Stomach (tissue), 9 donors: ENCODE data around the gene KIAA0040. TPM values are rescaled to one million over a fixed set of nuclear protein-coding genes. Genes with fewer than 3 reads are reported as not detected.
A peak's percentile ranks its signal among the peaks of the same experiment; 100 is the strongest.

Experiments used
- DNase-seq, 2 donors: peaks; one replicate each; pipeline versions ENCODE4 v3.0.0 to v3.0.0-alpha.2; 2013 to 2019
- H3K27ac ChIP-seq, 5 donors: fragments of 200-600 bp in 4 of 5; sonication (generic) in 4 of 5; one replicate each; pipeline ENCODE4 v1.5.1; 2013 to 2019; ENCODE audit warnings: mild to moderate bottlenecking in 1 of 5, moderate library complexity in 1 of 5
- H3K27me3 ChIP-seq, 3 donors: fragments of 200-600 bp; sonication (generic); one replicate each; pipeline ENCODE4 v1.5.1; 2017 to 2019; ENCODE audit warnings: mixed run types in 1 of 3
- H3K36me3 ChIP-seq, 4 donors: fragments of 200-600 bp; sonication (generic); 1 replicate in 3 of 4; 2 replicates in 1 of 4; pipeline ENCODE4 v1.5.1; 2016 to 2019
- H3K4me1 ChIP-seq, 4 donors: fragments of 200-600 bp; sonication (generic); one replicate each; pipeline ENCODE4 v1.5.1; 2016 to 2019
- H3K4me3 ChIP-seq, 4 donors: fragments of 200-600 bp; sonication (generic) in 3 of 4; one replicate each; pipeline ENCODE4 v1.5.1; 2016 to 2019; ENCODE audit warnings: mild to moderate bottlenecking in 1 of 4
- H3K9me3 ChIP-seq, 4 donors: fragments of 200-600 bp; sonication (generic); one replicate each; pipeline ENCODE4 v1.5.1; 2016 to 2019
- CTCF ChIP-seq, 7 experiments: fragments of 450-650 bp in 4 of 7; fragments of 200-600 bp in 3 of 7; sonication (generic) in 3 of 7; IDR thresholded peaks; one replicate each; pipeline ENCODE4 v1.5.1; 2016 to 2019; ENCODE audit warnings: antibody characterized with exemption in 7 of 7, control low read depth in 2 of 7, mild to moderate bottlenecking in 1 of 7
- EP300 ChIP-seq: sonication (generic); formaldehyde crosslinking; IDR thresholded peaks from one replicate; pipeline ENCODE4 v1.6.1; 2017; ENCODE audit warnings: antibody characterized with exemption
- POLR2A ChIP-seq, 4 donors: fragments of 450-650 bp; IDR thresholded peaks; one replicate each; pipeline ENCODE4 v1.6.1; 2016; ENCODE audit warnings: antibody characterized with exemption in 4 of 4, control low read depth in 2 of 4, mild to moderate bottlenecking in 1 of 4, moderate library complexity in 1 of 4
- POLR2AphosphoS5 ChIP-seq, 3 donors: sonication (generic); formaldehyde crosslinking; IDR thresholded peaks; one replicate each; pipeline ENCODE4 v1.6.1; 2016; ENCODE audit warnings: antibody characterized with exemption in 3 of 3
- WGBS, 5 donors: extraction: QIAGEN DNeasy Blood & Tissue Kit in 3 of 5; methylation state at CpG; one replicate each; pipeline versions ENCODE4 v1.1.5 to v1.1.7; 2013 to 2018; 5-methylcytosine and 5-hydroxymethylcytosine counted together
- intact Hi-C: fragments of 100-400 bp; cut with DNase I; formaldehyde crosslinking; loops from one replicate; pipeline ENCODE4 v1.15.1; 2023; ENCODE audit warnings: low total_unique reads
- polyA plus RNA-seq, 3 donors: library from polyadenylated mRNA; stranded (reverse); fragments of 200-250 nt; gene quantifications; one replicate each; pipeline ENCODE4 v1.2.3, GENCODE V29; 2013
- total RNA-seq, 5 donors: library from RNA; depleted of rRNA; stranded (reverse); fragments of >200 nt; gene quantifications; one replicate each; pipeline versions ENCODE4 v1.1.0 to v1.2.3, GENCODE V29; 2014 to 2016
- donor health status: healthy with polysubstance abuse.
- donor health status: Bipolar disorder and iron deficiency.
- donor health status: healthy.

KIAA0040 gene
- total and polyA plus RNA-seq, 8 donors, result 4.1 to 36.8 (median 14.8) TPM

DNA sequence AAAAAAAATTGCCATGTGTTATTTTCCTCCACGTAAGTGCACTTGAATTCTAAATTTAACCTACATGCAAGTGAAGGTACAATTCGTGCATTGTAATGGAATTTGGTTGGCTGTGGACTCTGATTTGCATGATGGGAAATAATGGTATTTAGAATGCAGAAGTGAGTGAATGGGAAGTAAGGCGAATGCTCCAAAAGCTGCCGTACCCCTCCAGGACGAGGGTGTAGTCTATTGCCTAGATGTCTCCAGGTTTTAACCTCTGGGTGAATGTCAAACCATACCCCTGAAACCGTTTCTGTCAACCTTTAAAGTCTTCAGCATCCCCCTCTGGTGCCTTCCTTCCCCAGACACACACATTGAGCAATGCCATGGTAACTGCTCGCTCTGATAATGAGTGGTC, 44.5 kb downstream of the KIAA0040 start:
- WGBS, 5 donors, result 69 to 80% (median 75%) methylated on average over 7 of the region's 7 CpGs
- Histone ChIP-seq H3K4me3 (no peak overlapping the region), H3K4me1 (peaks cover 7 to 33% (median 16%) of the 10 kb centered on the region in 4 donors), H3K27ac (no peak overlapping the region), H3K27me3 (no peaks in the 10 kb centered on the region), H3K9me3 (no peaks in the 10 kb centered on the region), H3K36me3 (no peaks in the 10 kb centered on the region)
- intact Hi-C loops, result no loop called here
- DNase-seq, result no peak
- no peak for TF ChIP-seq POLR2AphosphoS5 (IDR thresholded peaks at IDR 0.05)
- TF ChIP-seq EP300, result no peak
- no peak for TF ChIP-seq CTCF (IDR thresholded peaks at IDR 0.05)
- no peak for TF ChIP-seq POLR2A (IDR thresholded peaks at IDR 0.05)

- Histone ChIP-seq H3K9me3 (no peaks in the 10 kb centered on the region), H3K4me1 (peaks cover 7 to 33% (median 16%) of the 10 kb centered on the region in 4 donors), H3K4me3 (no peak overlapping the region), H3K36me3 (no peaks in the 10 kb centered on the region), H3K27ac (no peak overlapping the region), H3K27me3 (no peaks in the 10 kb centered on the region)
- intact Hi-C loops, result no loop called here
- DNase-seq, result no peak
- no peak for TF ChIP-seq POLR2A (IDR thresholded peaks at IDR 0.05)
- no peak for TF ChIP-seq CTCF (IDR thresholded peaks at IDR 0.05)
- TF ChIP-seq EP300, result no peak
- WGBS, 5 donors, result 91 to 98% (median 96%) methylated on average over 5 of the region's 5 CpGs
These were observed 45.0 kb downstream of the KIAA0040 start for GRCh38 chr1:175147569-175147968.

DNA sequence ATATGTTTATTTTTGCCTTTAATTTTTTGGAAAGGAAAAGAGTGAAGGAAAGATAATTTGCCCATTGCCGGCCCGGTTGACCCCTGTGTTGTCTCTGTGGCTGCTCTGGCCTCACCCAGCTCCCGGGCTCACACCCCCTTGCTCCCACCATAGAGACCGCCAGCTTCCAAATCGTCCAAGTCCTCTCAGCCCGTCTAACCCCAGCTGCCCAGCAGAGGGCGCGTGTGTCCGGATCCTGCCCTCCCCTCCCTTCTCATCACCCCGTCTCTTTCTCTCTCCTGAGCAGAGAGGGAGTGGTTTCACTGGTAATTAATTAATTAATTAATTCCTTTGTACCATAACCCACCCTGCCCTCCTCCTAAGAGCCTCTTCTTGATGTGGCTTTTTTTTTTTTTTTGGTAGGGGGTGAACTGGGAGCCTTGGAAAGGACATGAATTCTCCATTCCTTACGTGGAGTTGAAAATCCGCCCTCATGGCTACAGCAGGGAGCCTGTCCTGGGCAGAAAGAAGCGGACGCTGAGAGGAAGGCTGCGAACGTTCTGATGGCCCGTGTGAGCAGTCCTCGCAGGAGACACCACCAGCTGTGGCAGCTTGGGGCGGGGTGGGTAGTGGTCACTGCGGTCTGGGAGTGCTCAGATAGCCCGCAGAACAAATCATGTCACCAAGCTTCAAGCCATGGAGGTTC, 45.9 kb downstream of the KIAA0040 start:
- Histone ChIP-seq H3K9me3 (no peaks in the 10 kb centered on the region), H3K36me3 (no peaks in the 10 kb centered on the region), H3K27ac (no peak overlapping the region), H3K4me1 (peaks cover 7 to 25% (median 13%) of the 10 kb centered on the region in 4 donors), H3K27me3 (no peaks in the 10 kb centered on the region), H3K4me3 (no peak overlapping the region)
- 29 to 44% (median 33%) methylated on average over 21 of the region's 21 CpGs for WGBS, 5 donors
- intact Hi-C loops, result no loop called here
- TF ChIP-seq EP300 (no peak), CTCF (IDR thresholded peaks at IDR 0.05) (peak in 5 of 7 experiments; percentile 45 to 86 (median 81))
- peak; percentile 78 to 88 for DNase-seq

GRCh38 chr1:175145899-175146528, 46.6 kb downstream of the KIAA0040 start:
- no peaks in the 10 kb centered on the region for H3K9me3 ChIP-seq
- 33 to 61% (median 43%) methylated on average over 6 to 7 of the region's 7 CpGs for WGBS, 5 donors
- H3K4me3 ChIP-seq, result no peak overlapping the region
- TF ChIP-seq POLR2AphosphoS5 (IDR thresholded peaks at IDR 0.05), result no peak
- no peak for TF ChIP-seq EP300
- no peak for TF ChIP-seq CTCF (IDR thresholded peaks at IDR 0.05)
- no peak for TF ChIP-seq POLR2A (IDR thresholded peaks at IDR 0.05)
- H3K36me3 ChIP-seq, result no peaks in the 10 kb centered on the region
- intact Hi-C loops, result no loop called here
- no peaks in the 10 kb centered on the region for H3K27me3 ChIP-seq
- H3K4me1 ChIP-seq, result peaks cover 7 to 25% (median 12%) of the 10 kb centered on the region in 4 donors
- H3K27ac ChIP-seq, result no peak overlapping the region
- DNase-seq, result no peak
